ENCODE measurements around the gene CD6.

The CD6 gene

GRCh38 chr11:60936467-60937143, 34.9 kb upstream of the CD6 start:
- FAIRE-seq: no peak

GRCh38 chr11:60937144-60937527, 34.3 kb upstream of the CD6 start:
- FAIRE-seq: no peak

GRCh38 chr11:60937811-60938210, 33.7 kb upstream of the CD6 start:
- no peak for FAIRE-seq

GRCh38 chr11:60938500-60938899, 33.0 kb upstream of the CD6 start:
- FAIRE-seq: no peak

GRCh38 chr11:60939301-60939700, 32.2 kb upstream of the CD6 start:
- no peak for FAIRE-seq

- FAIRE-seq: no peak
These were observed 31.6 kb upstream of the CD6 start for GRCh38 chr11:60939855-60940254.

GRCh38 chr11:60941371-60942119, 29.9 kb upstream of the CD6 start:
- no peak for FAIRE-seq

GRCh38 chr11:60942219-60942618, 29.3 kb upstream of the CD6 start:
- no peak for FAIRE-seq

- FAIRE-seq: no peak
These were observed 28.4 kb upstream of the CD6 start for GRCh38 chr11:60942970-60943565.

- FAIRE-seq: no peak
These were observed 26.8 kb upstream of the CD6 start for GRCh38 chr11:60944490-60945294.

GRCh38 chr11:60945295-60945667, 26.2 kb upstream of the CD6 start:
- no peak for FAIRE-seq

- no peak for FAIRE-seq
These were observed 24.7 kb upstream of the CD6 start for GRCh38 chr11:60946601-60947264.

- FAIRE-seq: no peak
These were observed 23.8 kb upstream of the CD6 start for GRCh38 chr11:60947700-60948099.

GRCh38 chr11:60948250-60948649, 23.2 kb upstream of the CD6 start:
- FAIRE-seq: no peak

GRCh38 chr11:60950024-60950423, 21.5 kb upstream of the CD6 start:
- FAIRE-seq: no peak

- no peak for FAIRE-seq
These were observed 20.4 kb upstream of the CD6 start for GRCh38 chr11:60950933-60951605.

- FAIRE-seq: no peak
These were observed 19.9 kb upstream of the CD6 start for GRCh38 chr11:60951606-60951903.

- no peak for FAIRE-seq
These were observed 19.4 kb upstream of the CD6 start, which contains the start of gene SLC15A3 for GRCh38 chr11:60951904-60952741. TSS of gene SLC15A3 (minus strand) at chr11:60952176. CDS start at chr11:60951551, 625 bp downstream.

- no peak for FAIRE-seq
These were observed 18.7 kb upstream of the CD6 start for GRCh38 chr11:60952742-60953170.

- FAIRE-seq: no peak
These were observed 17.7 kb upstream of the CD6 start for GRCh38 chr11:60953781-60954180.

GRCh38 chr11:60954421-60954820, 17.1 kb upstream of the CD6 start:
- no peak for FAIRE-seq
